Measurements from ENCODE around the gene DOCK3.
"Not testable (repeated sequence)": the region's sequence is repeated elsewhere in the genome, so short reads cannot be mapped to it uniquely, and the experiment has no call there.

The DOCK3 gene

DNA sequence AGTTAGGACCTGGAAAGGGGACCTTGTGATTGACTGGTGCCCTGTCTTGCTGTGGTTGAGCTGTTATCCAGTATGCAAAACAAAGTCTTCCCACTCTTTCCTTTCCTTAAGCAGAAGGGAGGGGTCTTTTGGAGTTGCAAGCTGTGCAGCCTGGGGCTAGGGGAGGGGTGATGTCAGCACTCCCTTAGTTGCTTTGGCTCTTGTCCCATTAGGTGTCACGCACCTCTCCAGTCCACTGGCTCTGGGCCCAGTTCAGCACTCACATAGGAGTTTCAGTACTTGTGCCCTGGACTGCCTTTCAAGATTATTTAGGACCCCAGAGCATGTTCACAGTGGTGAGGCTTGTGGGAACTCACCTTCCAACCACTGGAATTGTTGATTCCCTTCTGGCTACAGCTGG lies 238.5 kb downstream of the DOCK3 start:
- DNase-seq, result no peak

- DNase-seq, result not testable (repeated sequence)
Measured at GRCh38 chr3:50922071-50922470, 247.3 kb downstream of the DOCK3 start.

DNA sequence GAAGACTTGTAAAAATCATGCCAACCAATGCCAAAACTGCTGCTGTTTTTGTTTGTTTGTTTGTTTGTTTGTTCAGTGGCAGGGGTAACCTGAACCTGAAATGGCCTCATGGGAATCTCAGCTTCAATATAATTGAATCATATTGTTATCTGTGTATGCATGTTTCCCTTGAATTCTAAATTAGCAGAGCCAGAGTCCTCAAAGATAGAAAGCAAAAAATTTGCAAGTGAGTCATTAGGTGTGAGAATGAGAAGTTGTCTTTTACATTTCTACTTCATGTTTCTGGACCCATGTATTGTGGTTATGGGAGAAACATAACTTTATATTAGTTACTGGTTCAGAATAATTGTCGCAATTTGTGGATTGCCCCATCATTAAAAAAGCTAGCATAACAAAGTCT lies 249.2 kb downstream of the DOCK3 start:
- no peak for DNase-seq

DNA sequence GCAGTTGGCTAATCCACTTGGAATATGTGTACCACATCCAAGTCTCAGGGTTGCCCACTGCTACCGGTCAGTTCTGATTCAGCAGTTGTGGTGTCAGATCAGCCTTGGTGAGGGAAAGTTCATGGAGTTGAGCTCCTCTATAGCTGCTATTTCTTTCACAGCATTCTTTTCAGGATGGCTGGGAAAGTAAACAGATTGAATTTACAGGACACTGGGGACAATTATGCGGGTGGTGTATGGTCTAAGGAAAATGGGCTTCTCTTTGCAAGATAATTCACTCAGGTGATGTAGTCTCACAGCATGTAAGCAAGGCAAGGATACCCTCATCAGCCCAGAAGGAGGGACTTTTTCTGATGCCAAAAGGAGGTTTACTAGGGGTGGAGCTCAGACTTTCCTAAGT lies 249.9 kb downstream of the DOCK3 start:
- DNase-seq, result no peak

- DNase-seq, result no peak
Measured at GRCh38 chr3:50926868-50927267, 252.1 kb downstream of the DOCK3 start.

DNA sequence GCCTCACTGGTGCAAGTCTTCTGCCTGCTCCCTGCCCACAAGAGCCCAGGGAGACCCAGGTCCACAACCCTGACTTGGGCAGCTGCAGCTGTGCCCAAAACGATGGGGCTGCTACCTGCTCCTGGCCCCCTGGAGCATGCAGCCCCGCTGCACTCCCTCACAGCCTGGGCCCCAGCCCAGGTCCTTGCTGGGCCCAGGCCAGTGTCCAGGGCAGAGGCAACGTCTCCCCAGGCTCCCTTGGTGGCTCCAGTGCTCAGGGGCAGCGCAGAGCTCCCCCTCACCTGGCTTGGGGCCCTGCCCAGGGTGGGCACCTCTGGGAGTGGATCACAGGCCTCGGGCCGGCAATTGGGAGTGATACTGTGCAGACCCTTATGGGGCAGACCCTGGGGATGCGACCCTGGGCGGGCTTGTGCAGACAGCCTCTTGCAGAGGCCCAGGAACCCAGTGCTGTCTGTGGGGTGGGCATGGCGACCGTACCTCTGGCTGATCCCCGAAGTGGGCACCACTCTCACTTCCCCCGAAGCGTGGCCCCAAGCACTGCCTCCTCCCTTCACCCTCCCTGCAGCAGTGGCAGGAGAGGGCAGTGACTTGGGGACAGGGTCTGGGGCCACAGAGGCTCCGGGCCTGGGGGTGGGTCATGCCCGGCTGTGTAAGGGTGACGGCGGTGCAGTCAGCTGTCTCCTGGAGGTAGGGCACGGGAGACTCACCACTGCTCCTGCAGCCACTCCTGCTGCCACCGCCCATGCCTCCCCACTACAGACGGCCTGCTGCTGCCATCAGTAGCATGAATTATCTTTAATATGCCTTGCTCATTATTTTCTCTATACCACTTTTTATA lies 255.9 kb downstream of the DOCK3 start:
- no peak for DNase-seq

DNA sequence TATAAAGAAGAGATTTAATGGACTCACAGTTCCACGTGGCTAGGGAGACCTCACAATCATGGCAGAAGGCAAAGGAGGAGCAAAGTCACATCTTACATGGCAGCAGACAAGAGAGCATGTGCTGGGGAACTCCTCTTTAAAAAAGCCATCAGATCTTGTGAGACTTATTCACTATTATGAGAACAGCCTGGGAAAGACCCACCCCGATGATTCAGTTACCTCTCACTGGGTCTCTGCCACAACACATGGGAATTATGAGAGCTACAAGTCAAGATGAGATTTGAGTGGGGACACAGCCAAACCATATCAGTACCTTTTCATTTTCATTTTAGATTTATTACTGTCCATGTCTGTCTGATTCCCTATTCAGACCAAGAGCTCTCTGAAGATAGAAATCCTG lies 258.2 kb downstream of the DOCK3 start:
- DNase-seq, result not testable (repeated sequence)

- no peak for DNase-seq
Measured at GRCh38 chr3:50936389-50936788, 261.7 kb downstream of the DOCK3 start.

GRCh38 chr3:50947419-50947818 lies 272.7 kb downstream of the DOCK3 start:
- DNase-seq, result no peak

DNA sequence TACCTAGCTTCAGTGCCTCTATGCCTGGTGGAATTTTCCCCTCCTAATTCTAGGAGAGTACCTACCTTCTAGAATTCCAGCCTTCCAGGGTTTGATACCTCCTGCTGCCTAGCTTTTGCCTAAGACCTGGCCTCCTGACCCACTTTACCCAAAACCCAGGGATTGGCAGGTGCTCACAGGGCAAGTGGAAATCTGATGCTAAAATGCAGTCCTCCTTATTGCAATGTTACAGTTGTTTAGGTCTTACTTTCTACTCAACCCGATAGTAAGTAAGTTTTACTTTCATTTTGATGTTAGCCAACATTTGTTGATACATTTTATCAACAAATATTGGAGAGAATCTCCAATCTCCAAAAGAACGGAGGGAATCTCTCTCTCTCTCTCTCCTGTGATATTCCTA lies 275.9 kb downstream of the DOCK3 start:
- no peak for DNase-seq

GRCh38 chr3:50953825-50954414 lies 279.2 kb downstream of the DOCK3 start:
- DNase-seq, result no peak

GRCh38 chr3:50961386-50961785 lies 286.7 kb downstream of the DOCK3 start:
- DNase-seq, result no peak

GRCh38 chr3:50971487-50971924 lies 296.8 kb downstream of the DOCK3 start:
- DNase-seq, result peak; percentile 26 to 32

DNA sequence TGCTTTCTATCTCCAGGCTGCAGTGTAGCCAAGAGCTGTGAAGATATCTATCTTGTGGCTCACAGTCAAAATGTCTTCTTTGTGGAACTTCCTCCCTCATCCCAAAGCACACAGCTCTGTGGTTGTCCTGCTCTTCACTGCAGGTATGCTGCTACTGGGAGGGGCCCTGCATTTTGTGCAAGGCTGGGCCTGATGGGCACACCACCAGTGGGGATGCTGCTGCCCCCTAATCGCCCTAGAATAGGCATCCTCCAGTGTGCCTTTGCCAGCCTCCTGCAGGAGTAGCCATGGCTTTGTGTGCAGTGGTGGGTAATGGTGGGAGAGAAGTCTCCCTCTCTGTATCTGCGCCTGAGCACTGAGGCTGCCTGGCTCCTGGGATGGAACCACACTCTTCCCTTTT lies 297.3 kb downstream of the DOCK3 start:
- no peak for DNase-seq

DNA sequence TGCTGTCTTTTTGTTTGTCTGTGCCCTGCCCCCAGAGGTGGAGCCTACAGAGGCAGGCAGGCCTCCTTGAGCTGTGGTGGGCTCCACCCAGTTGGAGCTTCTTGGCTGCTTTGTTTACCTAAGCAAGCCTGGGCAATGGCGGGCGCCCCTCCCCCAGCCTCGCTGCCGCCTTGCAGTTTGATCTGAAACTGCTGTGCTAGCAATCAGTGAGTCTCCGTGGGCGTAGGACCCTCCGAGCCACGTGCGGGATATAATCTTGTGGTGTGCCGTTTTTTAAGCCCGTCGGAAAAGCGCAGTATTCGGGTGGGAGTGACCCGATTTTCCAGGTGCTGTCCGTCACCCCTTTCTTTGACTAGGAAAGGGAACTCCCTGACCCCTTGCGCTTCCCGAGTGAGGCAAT lies 303.9 kb downstream of the DOCK3 start:
- DNase-seq, result not testable (repeated sequence)

- no peak for DNase-seq
Measured at GRCh38 chr3:50978991-50979667, 304.4 kb downstream of the DOCK3 start.

DNA sequence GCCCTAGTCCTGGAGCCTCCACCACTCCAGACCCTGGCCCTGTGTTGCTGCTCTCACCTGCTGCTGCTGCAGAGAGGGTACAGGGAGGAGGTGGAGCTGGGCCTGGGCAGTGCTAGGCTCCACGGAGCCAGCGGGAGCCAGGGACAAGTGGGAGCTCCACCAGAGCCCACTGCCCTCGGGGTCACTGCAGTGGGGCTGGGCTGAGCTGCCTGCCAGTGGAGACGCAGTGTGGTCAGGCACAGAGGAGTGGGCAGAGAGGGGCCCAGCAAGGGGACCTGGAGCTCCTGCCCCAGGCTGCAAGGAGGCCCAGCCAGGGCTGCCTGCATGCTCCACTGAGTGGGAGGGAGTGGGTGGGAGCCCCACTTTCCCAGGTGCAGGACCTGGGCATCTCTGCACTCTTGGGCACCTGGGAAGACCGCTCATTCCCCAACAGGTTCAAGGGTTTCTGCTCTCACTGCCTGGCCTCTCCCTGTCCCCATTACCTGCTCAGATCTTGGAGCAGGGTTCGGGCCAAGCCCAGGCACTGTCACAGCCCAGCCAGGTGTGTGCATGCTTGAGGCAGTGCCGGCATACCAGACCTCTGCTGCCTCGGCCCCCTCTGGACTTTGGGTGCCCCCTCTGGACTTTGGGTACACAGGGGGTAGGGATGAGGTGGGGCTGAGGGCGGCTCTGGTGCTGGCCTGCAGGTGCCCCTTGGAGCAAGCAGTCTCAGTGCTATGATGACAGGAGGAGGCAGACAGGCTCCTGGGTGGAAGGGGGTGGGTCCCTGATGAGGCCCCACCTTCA lies 308.0 kb downstream of the DOCK3 start:
- no peak for DNase-seq

- DNase-seq, result no peak
Measured at GRCh38 chr3:50983887-50984286, 309.2 kb downstream of the DOCK3 start.

- no peak for DNase-seq
Measured at GRCh38 chr3:50985893-50986292, 311.2 kb downstream of the DOCK3 start.

DNA sequence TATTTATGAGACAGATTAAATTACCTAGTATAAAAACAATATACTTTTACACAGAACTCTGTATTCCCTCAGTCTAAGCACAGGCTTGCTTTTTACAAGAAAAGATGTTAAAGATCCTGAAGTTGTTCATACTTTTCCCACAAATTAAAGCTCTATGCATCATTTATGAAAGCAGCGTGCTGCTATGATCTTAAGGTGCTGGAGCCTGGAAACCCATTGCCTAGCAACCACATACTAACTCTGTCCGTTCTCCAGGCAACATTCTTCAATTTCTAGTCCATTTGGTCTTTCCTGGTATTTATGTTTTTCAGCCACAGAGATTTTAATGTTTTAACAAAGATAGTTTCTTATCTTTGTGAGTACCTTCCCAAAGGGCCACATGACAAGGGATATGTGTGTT lies 312.0 kb downstream of the DOCK3 start:
- no peak for DNase-seq

- no peak for DNase-seq
Measured at GRCh38 chr3:50994537-50994936, 319.8 kb downstream of the DOCK3 start.

- DNase-seq, result no peak
Measured at GRCh38 chr3:50995085-50995824, 320.5 kb downstream of the DOCK3 start.
